CD14-positive monocyte (primary cell): ENCODE data around the gene LTBP2. TPM values are rescaled to one million over a fixed set of nuclear protein-coding genes. Genes with fewer than 3 reads are reported as not detected.

Source experiments
- DNase-seq, 3 donors: peaks; one replicate each; pipeline ENCODE4 v3.0.0-alpha.2; 2011 to 2022
- H2AFZ ChIP-seq: 2 replicates; pipeline ENCODE4 v1.6.0; 2012; ENCODE audit warnings: mild to moderate bottlenecking, low read depth, low read length, inconsistent platforms; ENCODE audit not compliant: insufficient read depth, poor library complexity, severe bottlenecking
- H3K27ac ChIP-seq, 2 donors: 1 replicate in 1 of 2; 2 replicates in 1 of 2; pipeline ENCODE4 v1.5.1; 2012 to 2013; ENCODE audit warnings: low read length in 2 of 2, control low read depth in 1 of 2, inconsistent platforms in 1 of 2, low read depth in 1 of 2, mild to moderate bottlenecking in 1 of 2
- H3K27me3 ChIP-seq, 2 donors: one replicate each; pipeline versions ENCODE4 v1.6.0 to v1.6.1; 2011 to 2013; ENCODE audit warnings: low read length in 2 of 2; ENCODE audit not compliant: control insufficient read depth in 2 of 2, insufficient read depth in 2 of 2
- H3K36me3 ChIP-seq, 2 donors: replicated peaks in 1 of 2; 1 replicate in 1 of 2; 2 replicates in 1 of 2; pipeline versions ENCODE4 v1.5.1 to v1.6.1; 2012 to 2013; ENCODE audit warnings: low read length in 2 of 2, control low read depth in 1 of 2, inconsistent platforms in 1 of 2, mild to moderate bottlenecking in 1 of 2; ENCODE audit not compliant: insufficient read depth in 2 of 2, control insufficient read depth in 1 of 2
- H3K4me1 ChIP-seq, 2 donors: 1 replicate in 1 of 2; 2 replicates in 1 of 2; pipeline versions ENCODE4 v1.5.1 to v1.6.1; 2012 to 2013; ENCODE audit warnings: low read length in 2 of 2, control low read depth in 1 of 2, inconsistent platforms in 1 of 2, mild to moderate bottlenecking in 1 of 2, moderate library complexity in 1 of 2; ENCODE audit not compliant: insufficient read depth in 2 of 2, control insufficient read depth in 1 of 2
- H3K4me2 ChIP-seq: replicated peaks from 2 replicates; pipeline ENCODE3; 2012; ENCODE audit warnings: low read length, moderate library complexity, mild to moderate bottlenecking; ENCODE audit not compliant: poor library complexity, severe bottlenecking; ENCODE audit errors: extremely low read depth
- H3K4me3 ChIP-seq, 3 experiments: fragments of 200-600 bp in 1 of 3; sonication (generic) in 1 of 3; replicated peaks in 1 of 3; 1 replicate in 2 of 3; 2 replicates in 1 of 3; pipeline ENCODE4 v1.5.1; 2011 to 2013; ENCODE audit warnings: low read length in 3 of 3, mild to moderate bottlenecking in 3 of 3, control low read depth in 2 of 3, low read depth in 2 of 3, inconsistent platforms in 1 of 3, moderate library complexity in 1 of 3
- H3K79me2 ChIP-seq: 2 replicates; pipeline ENCODE4 v1.6.0; 2012; ENCODE audit warnings: mild to moderate bottlenecking, control low read depth, inconsistent platforms, low read length, moderate library complexity; ENCODE audit not compliant: insufficient read depth
- H3K9ac ChIP-seq: 2 replicates; pipeline ENCODE4 v1.6.0; 2017; ENCODE audit warnings: low read length, mild to moderate bottlenecking; ENCODE audit not compliant: insufficient read depth, poor library complexity, severe bottlenecking
- H3K9me3 ChIP-seq, 2 donors: replicated peaks in 1 of 2; 1 replicate in 1 of 2; 2 replicates in 1 of 2; pipeline versions ENCODE4 v1.5.1 to v1.6.1; 2012 to 2013; ENCODE audit warnings: low read length in 2 of 2, control low read depth in 1 of 2; ENCODE audit not compliant: control insufficient read depth in 1 of 2, insufficient read depth in 1 of 2
- H4K20me1 ChIP-seq: 2 replicates; pipeline ENCODE4 v1.6.0; 2012; ENCODE audit warnings: mild to moderate bottlenecking, low read length, control low read depth, moderate library complexity; ENCODE audit not compliant: insufficient read depth
- H3K27ac Mint-ChIP-seq, 7 donors: one replicate each; pipeline ENCODE4 v1.8.0; 2020; ENCODE audit warnings: mild to moderate bottlenecking in 7 of 7, mixed read lengths in 7 of 7, moderate library complexity in 6 of 7, inconsistent platforms in 2 of 7
- H3K27me3 Mint-ChIP-seq, 3 donors: one replicate each; pipeline ENCODE4 v1.8.0; 2021 to 2022; ENCODE audit warnings: low read depth in 3 of 3, mild to moderate bottlenecking in 3 of 3, mixed read lengths in 3 of 3, moderate library complexity in 3 of 3, inconsistent platforms in 1 of 3
- H3K36me3 Mint-ChIP-seq, 2 donors: one replicate each; pipeline ENCODE4 v1.8.0; 2020; ENCODE audit warnings: mixed read lengths in 2 of 2, inconsistent platforms in 1 of 2, mild to moderate bottlenecking in 1 of 2
- H3K4me1 Mint-ChIP-seq: one replicate; pipeline ENCODE4 v1.8.0; 2020; ENCODE audit warnings: mild to moderate bottlenecking, mixed read lengths
- H3K4me3 Mint-ChIP-seq, 2 donors: one replicate each; pipeline ENCODE4 v1.8.0; 2020; ENCODE audit warnings: mild to moderate bottlenecking in 2 of 2, mixed read lengths in 2 of 2, moderate library complexity in 1 of 2
- H3K9me3 Mint-ChIP-seq, 7 donors: one replicate each; pipeline ENCODE4 v1.8.0; 2020 to 2022; ENCODE audit warnings: mixed read lengths in 7 of 7, mild to moderate bottlenecking in 6 of 7, moderate library complexity in 6 of 7, inconsistent platforms in 2 of 7
- WGBS: methylation state at CpG from one replicate; pipeline ENCODE4 v1.1.5; 2013; ENCODE audit warnings: missing lambda C conversion rate; ENCODE audit not compliant: insufficient coverage; 5-methylcytosine and 5-hydroxymethylcytosine counted together
- intact Hi-C, 2 donors: fragments of 100-400 bp; cut with micrococcal nuclease; formaldehyde crosslinking; loops; one replicate each; pipeline versions ENCODE4 v1.15.0 to v1.15.1; 2023
- polyA plus RNA-seq, 3 donors: library from polyadenylated mRNA; depleted of rRNA in 1 of 3; unstranded in 2 of 3; stranded (reverse) in 1 of 3; fragments of 300-500 nt in 2 of 3; fragments of >200 nt in 1 of 3; fragmentation: Illumina TruSeq in 2 of 3; gene quantifications; 1 replicate in 2 of 3; 2 replicates in 1 of 3; pipeline ENCODE4 v1.2.3, GENCODE V29; 2012 to 2021
- TF ChIP-seq, protein P1 (sequence below): fragments of 200-600 bp; IDR thresholded peaks from one replicate; pipeline ENCODE4 v1.8.0; 2022; ENCODE audit warnings: antibody characterized with exemption, mild to moderate bottlenecking

LTBP2 gene
- polyA plus RNA-seq, 3 donors: 0.04 to 0.24 (median 0.11) TPM

- H3K27ac ChIP-seq: no peak overlapping the region
- H3K4me3 ChIP-seq: no peak overlapping the region
- no peaks in the 10 kb centered on the region for H4K20me1 ChIP-seq
- no peak overlapping the region for H3K9ac ChIP-seq
- intact Hi-C loops: no loop called here
- H3K4me1 ChIP-seq: peaks cover 54 to 60% of the 10 kb centered on the region in 2 donors
- Mint-ChIP-seq H3K4me3 (no peak overlapping the region), H3K27ac (peak overlapping the region in 2 of 7 donors; percentile 19 to 25), H3K9me3 (peaks cover 0 to 2% (median 0%) of the 10 kb centered on the region in 7 donors), H3K27me3 (peaks cover 10 to 23% (median 13%) of the 10 kb centered on the region in 3 donors), H3K4me1 (peaks cover 60% of the 10 kb centered on the region), H3K36me3 (peaks cover 8 to 14% of the 10 kb centered on the region in 2 donors)
- H3K9me3 ChIP-seq: no peaks in the 10 kb centered on the region
- DNase-seq: no peak
- no peaks in the 10 kb centered on the region for H3K36me3 ChIP-seq
- no peaks in the 10 kb centered on the region for H3K27me3 ChIP-seq
- TF ChIP-seq, protein P1, sequence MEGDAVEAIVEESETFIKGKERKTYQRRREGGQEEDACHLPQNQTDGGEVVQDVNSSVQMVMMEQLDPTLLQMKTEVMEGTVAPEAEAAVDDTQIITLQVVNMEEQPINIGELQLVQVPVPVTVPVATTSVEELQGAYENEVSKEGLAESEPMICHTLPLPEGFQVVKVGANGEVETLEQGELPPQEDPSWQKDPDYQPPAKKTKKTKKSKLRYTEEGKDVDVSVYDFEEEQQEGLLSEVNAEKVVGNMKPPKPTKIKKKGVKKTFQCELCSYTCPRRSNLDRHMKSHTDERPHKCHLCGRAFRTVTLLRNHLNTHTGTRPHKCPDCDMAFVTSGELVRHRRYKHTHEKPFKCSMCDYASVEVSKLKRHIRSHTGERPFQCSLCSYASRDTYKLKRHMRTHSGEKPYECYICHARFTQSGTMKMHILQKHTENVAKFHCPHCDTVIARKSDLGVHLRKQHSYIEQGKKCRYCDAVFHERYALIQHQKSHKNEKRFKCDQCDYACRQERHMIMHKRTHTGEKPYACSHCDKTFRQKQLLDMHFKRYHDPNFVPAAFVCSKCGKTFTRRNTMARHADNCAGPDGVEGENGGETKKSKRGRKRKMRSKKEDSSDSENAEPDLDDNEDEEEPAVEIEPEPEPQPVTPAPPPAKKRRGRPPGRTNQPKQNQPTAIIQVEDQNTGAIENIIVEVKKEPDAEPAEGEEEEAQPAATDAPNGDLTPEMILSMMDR: no peak
- no peak overlapping the region for H3K4me2 ChIP-seq
- WGBS: 100% methylated on average over 3 of the region's 3 CpGs
- H3K79me2 ChIP-seq: no peaks in the 10 kb centered on the region
- H2AFZ ChIP-seq: no peak overlapping the region
Observed at GRCh38 chr14:74620923-74621322, 8.9 kb upstream of the LTBP2 start.

GRCh38 chr14:74620497-74620921 is 8.5 kb upstream of the LTBP2 start:
- peak overlapping the region; percentile 28 to 83 for H3K4me3 Mint-ChIP-seq
- H3K4me1 Mint-ChIP-seq: peaks cover 64% of the 10 kb centered on the region
- peaks cover 11 to 27% (median 14%) of the 10 kb centered on the region in 3 donors for H3K27me3 Mint-ChIP-seq
- Histone ChIP-seq H3K9me3 (no peaks in the 10 kb centered on the region), H4K20me1 (no peaks in the 10 kb centered on the region), H3K27me3 (no peaks in the 10 kb centered on the region), H3K79me2 (no peaks in the 10 kb centered on the region), H3K4me3 (no peak overlapping the region), H3K4me2 (no peak overlapping the region), H2AFZ (no peak overlapping the region), H3K9ac (no peak overlapping the region), H3K36me3 (no peaks in the 10 kb centered on the region), H3K27ac (no peak overlapping the region), H3K4me1 (peaks cover 58 to 64% of the 10 kb centered on the region in 2 donors)
- intact Hi-C loops: no loop called here
- peaks cover 0 to 2% (median 0%) of the 10 kb centered on the region in 7 donors for H3K9me3 Mint-ChIP-seq
- DNase-seq: peak in 2 of 3 donors; percentile 57 to 65
- H3K27ac Mint-ChIP-seq: peak overlapping the region in 6 of 7 donors; percentile 16 to 96 (median 77)
- H3K36me3 Mint-ChIP-seq: peaks cover 12 to 18% of the 10 kb centered on the region in 2 donors
- no CpG with 5 or more reads among the region's 2 CpGs for WGBS
- TF ChIP-seq, protein P1: no peak
